ENCODE results near the gene GTPBP2. TPM values are rescaled to one million over a fixed set of nuclear protein-coding genes. Genes with fewer than 3 reads are reported as not detected.

GTPBP2 gene
- total and polyA plus RNA-seq, 2 of the 8 experiments (the other 6 are each of a cell fraction or from before 2014, with no cell fraction given) = 58.3 to 86.1 TPM

DNA sequence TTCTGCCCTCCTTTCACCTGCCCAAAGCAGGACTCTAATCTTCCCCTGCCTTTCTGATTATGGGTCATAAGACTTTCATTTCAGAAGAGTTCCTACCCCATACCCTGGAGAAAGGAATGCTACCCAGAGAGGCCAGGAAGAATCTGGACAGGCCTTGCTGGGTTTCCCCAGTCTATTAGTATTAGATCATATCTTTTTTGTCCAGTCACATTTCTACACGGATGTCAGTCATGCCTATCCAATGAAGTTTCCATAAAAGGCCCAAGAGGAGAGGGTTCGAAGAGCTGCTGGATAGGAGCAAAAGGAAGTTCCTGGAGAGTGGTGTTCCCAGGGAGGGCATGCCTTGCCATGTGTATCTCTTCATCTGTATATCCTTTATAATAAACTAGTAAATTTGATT is 49.9 kb downstream of the GTPBP2 start:
- Histone ChIP-seq H3K4me2 (ENCODE audit: insufficient read depth in 1 of 2, low read depth in 2 of 2, low read length in 2 of 2) (no peak overlapping the region), H2AFZ (ENCODE audit: low read length) (no peak overlapping the region)

More for the DNA sequence above, 49.9 kb downstream of the GTPBP2 start:
- Histone ChIP-seq H3K9me3 (ENCODE audit: insufficient read depth in 2 of 2, low read depth in 1 of 2, low read length in 1 of 2) (no peaks in the 10 kb centered on the region), H3K79me1 (ENCODE audit: low read depth, low read length) (peaks cover 2% of the 10 kb centered on the region), H3K36me3 (ENCODE audit: control insufficient read depth in 2 of 4, insufficient read depth in 4 of 4, low read length in 3 of 4) (peaks cover 0 to 12% (median 3%) of the 10 kb centered on the region in 4 experiments; a peak in 5 of 8 replicates), H3K14ac (ENCODE audit: insufficient read length) (no peak overlapping the region), H3K23me2 (ENCODE audit: low read depth, low read length) (peaks cover 3% of the 10 kb centered on the region; the same call in 1 of the 2 replicates), H2BK5ac (ENCODE audit: low read depth, low read length) (no peak overlapping the region), H4K91ac (replicated peaks; ENCODE audit: insufficient read length, low read length) (no peak overlapping the region), H3K18ac (ENCODE audit: extremely low read depth, low read length) (no peak overlapping the region), H3K79me2 (ENCODE audit: control insufficient read depth in 1 of 2, insufficient read depth in 2 of 2, low read length in 2 of 2) (peaks cover 5 to 45% of the 10 kb centered on the region in 2 experiments), H3K23ac (ENCODE audit: insufficient read length) (no peak overlapping the region), H2AK5ac (ENCODE audit: low read depth, low read length) (no peak overlapping the region), H4K5ac (ENCODE audit: insufficient read length, low read depth, low read length) (no peak overlapping the region), H3K27me3 (replicated peaks in 1 of 4; ENCODE audit: control insufficient read depth in 3 of 4, extremely low read depth in 1 of 4, insufficient read depth in 3 of 4, low read length in 3 of 4) (no peaks in the 10 kb centered on the region), H3K56ac (replicated peaks; ENCODE audit: insufficient read length, low read depth, low read length) (no peak overlapping the region), H4K20me1 (replicated peaks in 1 of 2; ENCODE audit: control insufficient read depth in 1 of 2, insufficient read depth in 2 of 2, low read length in 2 of 2) (peaks cover 0 to 4% of the 10 kb centered on the region in 2 experiments), H3K4ac (replicated peaks; ENCODE audit: insufficient read length, low read depth, low read length) (no peak overlapping the region), H3K27ac (ENCODE audit: low read depth, low read length) (no peak overlapping the region), H2BK15ac (ENCODE audit: low read length) (no peak overlapping the region), H3K4me1 (replicated peaks in 1 of 4; ENCODE audit: control insufficient read depth in 3 of 4, insufficient read depth in 4 of 4, low read length in 3 of 4) (peaks cover 0 to 3% (median 0%) of the 10 kb centered on the region in 4 experiments; a peak in 2 of 7 replicates), H2BK20ac (ENCODE audit: low read length) (no peak overlapping the region), H3K4me3 (ENCODE audit: extremely low read depth in 1 of 4, insufficient read depth in 2 of 4, low read depth in 3 of 4, low read length in 4 of 4) (no peak overlapping the region), H4K8ac (ENCODE audit: extremely low read depth, insufficient read depth, low read length) (no peak overlapping the region), H3K9ac (replicated peaks in 1 of 4; ENCODE audit: extremely low read depth in 1 of 4, low read depth in 3 of 4, low read length in 3 of 4) (no peak overlapping the region), H2BK12ac (ENCODE audit: low read depth, low read length) (no peak overlapping the region), H2BK120ac (replicated peaks; ENCODE audit: low read depth, low read length) (no peak overlapping the region)
- FAIRE-seq (no peak), DNase-seq (ENCODE audit: low read depth in 1 of 2, low spot score in 2 of 2) (no peak)
- ChIA-PET CTCF (ENCODE audit: partially characterized antibody) (no interaction called here), POLR2A (ENCODE audit: partially characterized antibody) (no interaction called here)
- no peak for TF ChIP-seq RBBP5 (IDR thresholded peaks at IDR 0.05; ENCODE audit: borderline replicate concordance, low read depth, low read length)
- no peak for TF ChIP-seq KDM4A (IDR thresholded peaks at IDR 0.05; ENCODE audit: low read depth, low read length, severe bottlenecking)
- no peak for TF ChIP-seq CREB1 (IDR thresholded peaks at IDR 0.05)
- no peak for TF ChIP-seq CTBP2 (IDR thresholded peaks at IDR 0.05; ENCODE audit: borderline replicate concordance, insufficient read depth, insufficient read length, low read length)
- no peak for TF ChIP-seq NANOG (IDR thresholded peaks at IDR 0.05; ENCODE audit: insufficient read depth, low read depth, low read length, poor library complexity, severe bottlenecking)
- no peak for TF ChIP-seq JUND (IDR thresholded peaks at IDR 0.05; ENCODE audit: low read length)
- no peak for TF ChIP-seq BRCA1 (IDR thresholded peaks at IDR 0.05; ENCODE audit: low read depth, low read length)
- TF ChIP-seq SAP30 (IDR thresholded peaks at IDR 0.05; ENCODE audit: insufficient read depth, insufficient replicate concordance, low read length) = no peak
- no peak for TF ChIP-seq POU5F1 (IDR thresholded peaks at IDR 0.05; ENCODE audit: low read depth, low read length)
- no peak for TF ChIP-seq CBX5 (IDR thresholded peaks at IDR 0.05; ENCODE audit: low read depth, low read length)
- no peak for TF ChIP-seq RFX5 (IDR thresholded peaks at IDR 0.05; ENCODE audit: borderline replicate concordance, low read depth, low read length)
- no peak for TF ChIP-seq HDAC6 (IDR thresholded peaks at IDR 0.05; ENCODE audit: low read depth, low read length)
- 91% methylated on average over 2 of the region's 2 CpGs; no CpG with 5 or more reads in 1 of the 2 experiments for WGBS, 2 experiments (ENCODE audit: extremely low coverage in 1 of 2, insufficient coverage in 1 of 2, insufficient read length in 1 of 2, insufficient replicate concordance in 2 of 2, low coverage in 1 of 2, low lambda C conversion rate in 2 of 2, missing lambda C conversion rate in 1 of 2)
